ENCODE data around the gene GALNT18.

GRCh38 chr11:11304550-11304949 lies 317.3 kb downstream of the GALNT18 start:
- TF ChIP-seq CTCF (IDR thresholded peaks at IDR 0.05) (no peak), POLR2A (IDR thresholded peaks at IDR 0.05) (no peak)
